Lung (tissue), 12 donors: ENCODE data around the gene YY1. TPM values are rescaled to one million over a fixed set of nuclear protein-coding genes. Genes with fewer than 3 reads are reported as not detected.
"Not testable (repeated sequence)": the region's sequence is repeated elsewhere in the genome, so short reads cannot be mapped to it uniquely, and the experiment has no call there.

ENCODE experiments used
- ATAC-seq: fragments of 200-7000 bp; cut with Tn5 transposase; one replicate; pipeline ENCODE4 v1.9.1; 2020; ENCODE audit warnings: moderate number of reproducible peaks; ENCODE audit not compliant: insufficient read depth, low FRiP score
- DNase-seq, 3 donors: peaks; one replicate each; pipeline ENCODE4 v3.0.0-alpha.2; 2013 to 2017
- H3K27ac ChIP-seq, 2 donors: one replicate each; pipeline ENCODE4 v1.5.1; 2013; ENCODE audit warnings: mild to moderate bottlenecking in 2 of 2, moderate library complexity in 2 of 2, control low read depth in 1 of 2, inconsistent platforms in 1 of 2, low read depth in 1 of 2, low read length in 1 of 2
- H3K27me3 ChIP-seq, 3 donors: one replicate each; pipeline ENCODE4 v1.5.1; 2013; ENCODE audit warnings: low read length in 2 of 3; ENCODE audit not compliant: control insufficient read depth in 3 of 3, insufficient read depth in 3 of 3
- H3K36me3 ChIP-seq, 4 donors: one replicate each; pipeline ENCODE4 v1.5.1; 2013; ENCODE audit warnings: low read length in 4 of 4, mild to moderate bottlenecking in 1 of 4, moderate library complexity in 1 of 4; ENCODE audit not compliant: control insufficient read depth in 4 of 4, insufficient read depth in 4 of 4
- H3K4me1 ChIP-seq, 5 donors: one replicate each; pipeline ENCODE4 v1.5.1; 2013; ENCODE audit warnings: low read length in 5 of 5, mild to moderate bottlenecking in 2 of 5, moderate library complexity in 1 of 5; ENCODE audit not compliant: control insufficient read depth in 5 of 5, insufficient read depth in 5 of 5
- H3K4me3 ChIP-seq: one replicate; pipeline ENCODE4 v1.5.1; 2013; ENCODE audit warnings: mild to moderate bottlenecking, control low read depth, moderate library complexity
- H3K9ac ChIP-seq, 2 donors: one replicate each; pipeline ENCODE4 v1.5.1; 2013; ENCODE audit warnings: low read length in 2 of 2, control low read depth in 1 of 2; ENCODE audit not compliant: insufficient read depth in 1 of 2
- H3K9me3 ChIP-seq, 4 donors: one replicate each; pipeline ENCODE4 v1.5.1; 2013; ENCODE audit warnings: low read length in 3 of 4, mild to moderate bottlenecking in 1 of 4, moderate library complexity in 1 of 4; ENCODE audit not compliant: control insufficient read depth in 4 of 4, insufficient read depth in 3 of 4
- WGBS, 2 donors: extraction: QIAGEN DNeasy Blood & Tissue Kit; methylation state at CpG; one replicate each; pipeline ENCODE4 v1.1.7; 2013; 5-methylcytosine and 5-hydroxymethylcytosine counted together
- polyA plus RNA-seq, 2 donors: library from polyadenylated mRNA; stranded (reverse); fragments of 200-250 nt; gene quantifications; one replicate each; pipeline ENCODE4 v1.2.1, GENCODE V29; 2013
- total RNA-seq, 2 donors: library from RNA; depleted of rRNA in 1 of 2; stranded (reverse); fragments of >200 nt in 1 of 2; gene quantifications; one replicate each; pipeline ENCODE4 v1.2.1, GENCODE V29; 2014 to 2021
- TF ChIP-seq, protein P1 (sequence below): IDR thresholded peaks from 2 replicates; pipeline ENCODE4 v1.5.1; 2012; ENCODE audit warnings: mild to moderate bottlenecking; ENCODE audit errors: control extremely low read depth, extremely low read depth
- donor health status: control.
- donor health status: control.
- donor health status: Bipolar disorder and iron deficiency.
- donor health status: healthy.
- donor health status: DM: yes; HTN: yes; CAD: no.

The YY1 gene
- total and polyA plus RNA-seq, 4 donors, result 22.9 to 62.9 (median 34.6) TPM

DNA sequence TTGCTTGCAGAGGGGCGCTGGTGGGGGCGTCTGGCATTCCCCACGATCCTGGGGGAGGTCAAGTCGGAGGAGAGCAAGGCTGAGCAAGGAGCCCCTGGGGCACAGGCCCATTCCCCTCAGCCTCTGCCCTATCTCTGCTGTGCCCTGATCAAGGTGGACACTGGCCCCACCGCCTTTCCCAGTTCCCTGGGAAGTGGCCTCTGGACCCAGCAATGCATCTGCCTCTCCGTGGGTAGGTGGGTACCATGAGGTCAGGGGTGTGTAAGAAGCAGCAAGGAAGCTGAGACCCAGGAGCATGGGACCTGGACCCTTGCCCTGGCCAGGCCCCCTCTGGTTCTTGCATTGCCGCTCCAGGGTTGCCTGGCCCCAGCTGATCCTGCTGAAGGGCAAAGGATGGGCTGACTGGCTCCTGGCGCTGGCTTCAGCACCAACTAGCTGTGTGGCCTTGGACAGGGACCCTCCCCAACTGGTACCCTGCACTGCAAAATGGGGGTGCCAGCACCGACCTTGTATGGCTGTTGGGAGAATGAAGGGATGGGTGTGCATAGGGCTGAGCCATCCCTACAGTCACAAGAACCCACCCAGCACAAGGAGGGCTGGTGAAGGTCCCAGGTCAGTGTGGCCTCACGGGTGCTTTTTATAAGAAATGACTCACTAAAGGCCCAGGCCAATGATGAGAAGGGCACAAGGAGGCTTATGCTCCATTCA lies 47.7 kb downstream of the YY1 start:
- Histone ChIP-seq H3K4me1 (peaks cover 0 to 13% (median 4%) of the 10 kb centered on the region in 5 donors), H3K9me3 (no peaks in the 10 kb centered on the region), H3K36me3 (peaks cover 0 to 7% (median 4%) of the 10 kb centered on the region in 4 donors), H3K4me3 (no peak overlapping the region), H3K27ac (no peak overlapping the region), H3K27me3 (no peaks in the 10 kb centered on the region), H3K9ac (no peak overlapping the region)
- TF ChIP-seq, protein P1, sequence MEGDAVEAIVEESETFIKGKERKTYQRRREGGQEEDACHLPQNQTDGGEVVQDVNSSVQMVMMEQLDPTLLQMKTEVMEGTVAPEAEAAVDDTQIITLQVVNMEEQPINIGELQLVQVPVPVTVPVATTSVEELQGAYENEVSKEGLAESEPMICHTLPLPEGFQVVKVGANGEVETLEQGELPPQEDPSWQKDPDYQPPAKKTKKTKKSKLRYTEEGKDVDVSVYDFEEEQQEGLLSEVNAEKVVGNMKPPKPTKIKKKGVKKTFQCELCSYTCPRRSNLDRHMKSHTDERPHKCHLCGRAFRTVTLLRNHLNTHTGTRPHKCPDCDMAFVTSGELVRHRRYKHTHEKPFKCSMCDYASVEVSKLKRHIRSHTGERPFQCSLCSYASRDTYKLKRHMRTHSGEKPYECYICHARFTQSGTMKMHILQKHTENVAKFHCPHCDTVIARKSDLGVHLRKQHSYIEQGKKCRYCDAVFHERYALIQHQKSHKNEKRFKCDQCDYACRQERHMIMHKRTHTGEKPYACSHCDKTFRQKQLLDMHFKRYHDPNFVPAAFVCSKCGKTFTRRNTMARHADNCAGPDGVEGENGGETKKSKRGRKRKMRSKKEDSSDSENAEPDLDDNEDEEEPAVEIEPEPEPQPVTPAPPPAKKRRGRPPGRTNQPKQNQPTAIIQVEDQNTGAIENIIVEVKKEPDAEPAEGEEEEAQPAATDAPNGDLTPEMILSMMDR, result no peak
- 77 to 85% methylated on average over 10 of the region's 10 CpGs for WGBS, 2 donors
- DNase-seq, result no peak
- ATAC-seq, result no peak

DNA sequence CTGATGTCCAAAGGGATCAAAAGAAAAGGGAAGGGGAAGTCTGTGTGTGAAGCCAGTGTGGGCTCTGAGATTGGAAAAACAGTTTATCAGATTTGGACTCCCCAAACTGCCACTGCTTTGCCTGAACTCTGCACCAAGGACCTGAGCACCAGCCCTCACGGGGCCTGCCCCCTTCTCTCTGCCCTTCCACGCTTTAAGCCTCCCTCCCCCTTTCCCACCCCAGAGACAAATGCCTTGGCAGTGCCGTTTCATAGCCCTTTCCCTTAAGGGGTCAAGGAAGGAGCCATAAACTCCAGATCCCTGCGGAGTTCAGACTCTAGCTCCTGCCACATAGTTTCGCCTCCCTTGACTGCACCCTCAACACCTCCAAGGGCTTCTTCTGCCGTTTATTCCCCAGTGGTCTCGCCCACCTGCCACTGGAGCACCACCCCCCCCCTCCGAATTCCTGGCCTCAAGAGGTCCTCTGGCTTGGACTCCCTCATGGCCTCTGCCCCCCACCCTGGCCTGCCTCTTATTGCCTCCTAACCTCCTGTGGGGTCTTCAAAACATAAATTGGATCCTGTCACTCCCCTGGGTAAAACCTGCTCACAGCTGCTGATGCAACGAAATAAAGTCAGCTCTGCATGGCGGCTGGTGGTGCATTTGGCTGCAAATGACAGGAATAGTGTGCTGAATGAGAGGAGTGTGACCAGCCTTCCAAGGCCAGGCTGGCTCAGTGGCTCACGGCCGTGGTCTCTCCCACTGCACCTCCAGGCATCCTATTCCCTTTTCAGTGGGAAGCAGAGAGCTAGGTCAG lies 48.5 kb downstream of the YY1 start:
- Histone ChIP-seq H3K9me3 (no peaks in the 10 kb centered on the region), H3K9ac (no peak overlapping the region), H3K4me1 (peaks cover 0 to 13% (median 4%) of the 10 kb centered on the region in 5 donors), H3K36me3 (peaks cover 0 to 13% (median 7%) of the 10 kb centered on the region in 4 donors), H3K27ac (no peak overlapping the region), H3K27me3 (no peaks in the 10 kb centered on the region), H3K4me3 (no peak overlapping the region)
- DNase-seq (no peak), ATAC-seq (no peak)
- TF ChIP-seq, protein P1, result no peak
- 85 to 90% methylated on average over 12 of the region's 12 CpGs for WGBS, 2 donors

DNA sequence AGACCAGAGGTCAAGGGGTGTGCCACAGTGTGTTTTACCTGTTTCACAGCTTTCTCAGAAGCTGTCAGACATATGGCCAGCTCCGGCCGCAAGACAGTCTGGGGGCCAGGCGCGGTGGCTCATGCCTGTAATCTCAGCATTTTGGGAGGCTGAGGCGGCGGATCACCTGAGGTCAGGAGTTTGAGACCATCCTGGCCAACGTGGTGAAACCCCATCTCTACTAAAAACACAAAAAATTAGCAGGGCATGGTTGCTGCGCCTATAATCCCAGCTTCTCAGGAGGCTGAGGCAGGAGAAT lies 49.0 kb downstream of the YY1 start:
- ATAC-seq, H3K27me3 ChIP-seq, H3K27ac ChIP-seq, H3K9ac ChIP-seq, H3K4me3 ChIP-seq, H3K9me3 ChIP-seq, DNase-seq: not testable (repeated sequence)
- Histone ChIP-seq H3K36me3 (peaks cover 0 to 18% (median 7%) of the 10 kb centered on the region in 4 donors), H3K4me1 (peaks cover 0 to 13% (median 4%) of the 10 kb centered on the region in 5 donors)
- whole genome bisulfite sequencing, 2 donors, result 93 to 96% methylated on average over 8 of the region's 8 CpGs
